HL-60/S4 (cell line): ENCODE data around the gene NAA25.
"Not testable (repeated sequence)": the region's sequence is repeated elsewhere in the genome, so short reads cannot be mapped to it uniquely, and the experiment has no call there.

ENCODE experiments used
- in situ Hi-C: fragments of 300-500 bp; cut with MboI; formaldehyde crosslinking; loops from 2 replicates; pipeline ENCODE4 v1.14.3; 2022; ENCODE audit warnings: low sequenced_read_pairs

The NAA25 gene

DNA sequence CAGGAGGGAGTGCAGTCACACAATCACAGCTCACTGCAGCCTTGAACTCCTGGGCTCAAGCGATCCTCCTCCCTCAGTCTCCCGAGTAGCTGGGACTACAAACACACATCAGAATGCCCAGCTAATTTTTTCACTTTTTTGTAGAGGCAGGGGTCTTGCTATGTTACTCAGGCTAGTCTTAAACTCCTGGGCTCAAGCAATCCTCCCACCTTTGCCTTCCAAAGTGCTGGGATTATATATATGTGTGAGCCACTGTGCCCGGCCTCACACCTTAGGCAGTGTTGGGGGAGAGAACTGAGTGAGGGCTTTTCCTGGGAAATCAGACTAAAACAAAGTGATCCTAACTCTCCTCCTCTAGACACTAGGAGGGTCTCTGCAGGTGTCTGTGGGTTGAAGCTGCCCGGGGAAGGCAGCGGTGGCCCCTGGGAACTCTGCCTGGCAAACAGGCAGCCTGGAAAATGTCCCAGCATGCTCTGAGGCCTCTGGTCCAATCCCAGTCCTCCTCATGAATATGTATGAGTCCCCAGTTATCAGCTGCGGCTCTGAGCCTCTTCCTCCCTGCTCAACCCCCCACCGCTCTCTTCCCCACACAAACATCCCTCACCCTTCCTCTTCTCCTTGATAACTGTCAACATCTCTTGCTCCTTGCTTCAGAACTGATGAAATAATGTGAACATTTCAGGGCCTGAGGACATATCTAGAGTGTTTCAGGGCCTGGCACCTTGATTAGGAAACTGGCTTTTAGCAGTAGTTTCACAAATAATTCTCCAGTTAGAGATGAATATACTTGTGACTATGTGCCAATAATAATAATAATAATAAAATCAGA, 7.9 kb upstream of the NAA25 start:
- in situ Hi-C loops: no loop called here

DNA sequence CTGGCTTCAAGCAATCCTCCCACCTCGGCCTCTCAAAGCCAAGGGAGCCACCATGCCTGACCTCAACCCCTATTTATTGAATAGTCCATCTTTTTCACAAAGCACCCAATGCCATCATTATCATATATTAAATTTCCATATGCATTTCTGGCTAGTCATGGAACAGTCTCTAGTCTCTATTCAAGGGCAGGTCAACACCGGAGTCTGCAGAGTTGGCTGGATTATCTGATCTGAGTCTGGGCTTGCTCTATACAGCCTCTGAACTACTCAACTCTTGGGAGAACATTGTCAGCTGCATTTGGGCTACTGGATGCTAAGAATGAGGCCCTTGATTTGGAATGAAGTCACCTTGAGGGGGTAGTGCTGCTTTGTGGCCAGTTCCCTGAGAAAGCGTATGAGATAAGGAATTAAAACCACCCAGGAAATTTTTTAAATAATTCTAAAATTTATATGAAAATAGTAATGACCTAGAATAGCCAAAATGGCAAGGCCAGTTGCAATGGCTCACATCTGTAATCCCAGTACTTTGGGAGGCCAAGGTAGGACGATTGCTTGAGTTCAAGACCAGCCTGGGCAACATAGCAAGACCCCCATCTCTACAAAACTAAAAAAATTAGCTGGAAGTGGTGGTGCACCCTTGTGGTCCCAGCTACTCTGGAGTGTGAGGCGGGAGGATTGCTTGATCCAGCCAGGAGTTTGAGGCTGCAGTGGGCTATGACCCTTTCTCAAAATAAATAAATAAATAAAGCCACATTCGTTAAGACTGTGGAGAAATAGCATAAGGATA, 6.9 kb upstream of the NAA25 start:
- in situ Hi-C loops: no loop called here

DNA sequence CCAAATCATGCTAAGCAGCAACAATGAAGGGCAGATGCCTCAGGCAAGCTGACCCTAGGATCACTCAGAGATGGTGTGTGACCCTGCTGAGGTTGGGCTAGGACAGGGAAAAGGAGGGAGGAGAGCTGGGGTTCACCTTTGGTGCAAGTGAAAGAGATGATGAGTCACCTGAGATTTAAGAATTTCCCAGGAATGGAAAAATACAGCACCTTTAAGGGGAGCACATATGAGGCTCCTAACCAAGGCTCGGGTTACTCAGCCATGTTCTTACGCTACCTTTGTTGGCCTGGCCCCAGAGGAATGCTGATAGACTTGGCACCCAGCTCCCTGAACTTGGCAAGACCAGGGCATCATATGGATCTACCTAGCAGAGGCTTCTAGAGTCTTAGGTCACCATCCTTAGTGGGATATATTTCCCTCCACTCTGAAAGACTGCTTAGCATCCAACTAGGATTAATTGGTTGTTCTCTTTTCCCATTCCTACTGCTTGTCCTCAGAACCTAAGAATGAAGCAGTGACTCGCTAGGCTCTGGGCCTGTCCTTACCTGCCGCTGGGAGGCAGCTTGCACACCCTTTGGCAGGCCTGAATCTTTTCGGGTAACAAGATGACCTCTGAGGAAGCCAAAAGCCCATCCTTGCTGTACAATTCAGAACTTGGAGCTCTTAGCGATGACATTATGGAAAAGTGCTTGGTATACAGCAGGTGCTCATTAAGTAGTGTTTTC, 4.0 kb upstream of the NAA25 start:
- in situ Hi-C loops: no loop called here

DNA sequence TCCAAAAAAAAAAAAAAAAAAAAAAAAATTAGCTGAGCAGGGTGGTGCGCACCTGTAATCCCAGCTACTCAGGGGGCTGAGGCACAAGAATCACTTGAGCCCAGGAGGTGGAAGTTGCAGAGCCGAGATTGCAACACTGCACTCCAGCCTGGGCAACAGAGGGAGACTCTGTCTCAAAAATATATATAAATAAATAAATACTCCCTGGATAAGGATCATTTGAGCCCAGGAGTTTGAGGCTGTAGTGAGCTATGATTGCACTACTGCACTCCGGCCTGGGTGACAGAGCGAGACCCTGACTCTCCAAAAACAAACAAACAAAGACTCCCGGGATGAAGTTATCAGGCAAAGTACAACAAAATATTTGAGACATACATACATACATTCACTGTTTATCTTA, 3.3 kb upstream of the NAA25 start:
- in situ Hi-C loops: no loop called here

DNA sequence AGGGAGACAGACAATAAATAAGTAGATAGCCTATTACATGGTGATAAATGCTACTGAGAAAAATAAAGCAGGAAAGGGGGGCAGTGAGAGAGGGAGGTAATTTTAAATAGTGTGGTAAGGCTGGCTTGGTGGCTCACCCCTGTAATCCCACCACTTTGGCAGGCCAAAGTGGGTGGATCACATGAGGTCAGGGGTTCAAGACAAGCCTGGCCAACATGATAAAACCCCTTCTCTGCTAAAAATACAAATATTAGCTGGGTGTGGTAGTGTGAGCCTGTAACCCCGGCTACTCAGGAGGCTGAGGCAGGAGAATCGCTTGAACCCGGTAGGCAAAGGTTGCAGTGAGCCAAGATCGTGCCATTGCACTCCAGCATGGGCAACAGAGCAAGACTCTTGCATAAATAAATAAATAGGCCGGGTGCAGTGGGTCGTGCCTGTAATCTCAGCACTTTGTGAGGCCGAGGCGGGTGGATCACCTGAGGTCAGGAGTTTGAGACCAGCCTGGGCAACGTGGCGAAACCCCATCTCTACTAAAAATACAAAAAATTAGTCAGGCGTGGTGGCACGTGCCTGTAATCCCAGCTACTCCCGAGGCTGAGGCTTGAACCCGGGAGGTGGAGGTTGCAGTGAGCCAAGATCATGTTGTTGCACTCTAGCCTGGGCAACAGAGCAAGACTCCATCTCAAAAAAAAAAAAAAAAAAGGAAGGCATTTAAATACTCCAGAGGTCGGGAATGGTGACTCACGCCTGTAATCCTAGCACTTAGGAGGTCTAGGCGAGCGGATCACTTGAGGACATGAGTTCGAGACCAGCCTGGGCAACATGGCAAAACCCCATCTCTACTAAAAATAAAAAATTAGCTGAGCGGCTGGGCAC, 2.4 kb upstream of the NAA25 start:
- in situ Hi-C loops: not testable (repeated sequence)

- in situ Hi-C loops: no loop called here
Measured at GRCh38 chr12:112107306-112108201, 1.0 kb downstream of the NAA25 start.

DNA sequence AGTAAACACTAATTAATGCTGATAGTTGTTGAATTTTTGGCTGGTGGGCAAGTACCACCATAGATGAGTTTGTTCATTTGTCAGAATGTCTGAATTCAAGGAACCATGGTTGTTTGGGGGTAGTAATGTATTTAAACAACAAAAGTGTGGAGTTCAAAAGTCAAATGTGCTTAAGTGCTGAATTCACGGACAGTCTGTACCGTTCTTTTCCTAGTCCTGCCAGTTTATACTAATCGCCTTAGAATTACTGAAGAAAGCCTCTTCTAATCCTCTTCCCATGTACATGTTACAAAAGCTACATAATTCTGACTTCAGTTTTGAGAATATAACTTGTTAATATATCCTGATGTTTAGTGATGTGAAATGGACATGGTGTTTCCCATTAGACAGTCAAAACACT, 2.7 kb downstream of the NAA25 start:
- in situ Hi-C loops: no loop called here

DNA sequence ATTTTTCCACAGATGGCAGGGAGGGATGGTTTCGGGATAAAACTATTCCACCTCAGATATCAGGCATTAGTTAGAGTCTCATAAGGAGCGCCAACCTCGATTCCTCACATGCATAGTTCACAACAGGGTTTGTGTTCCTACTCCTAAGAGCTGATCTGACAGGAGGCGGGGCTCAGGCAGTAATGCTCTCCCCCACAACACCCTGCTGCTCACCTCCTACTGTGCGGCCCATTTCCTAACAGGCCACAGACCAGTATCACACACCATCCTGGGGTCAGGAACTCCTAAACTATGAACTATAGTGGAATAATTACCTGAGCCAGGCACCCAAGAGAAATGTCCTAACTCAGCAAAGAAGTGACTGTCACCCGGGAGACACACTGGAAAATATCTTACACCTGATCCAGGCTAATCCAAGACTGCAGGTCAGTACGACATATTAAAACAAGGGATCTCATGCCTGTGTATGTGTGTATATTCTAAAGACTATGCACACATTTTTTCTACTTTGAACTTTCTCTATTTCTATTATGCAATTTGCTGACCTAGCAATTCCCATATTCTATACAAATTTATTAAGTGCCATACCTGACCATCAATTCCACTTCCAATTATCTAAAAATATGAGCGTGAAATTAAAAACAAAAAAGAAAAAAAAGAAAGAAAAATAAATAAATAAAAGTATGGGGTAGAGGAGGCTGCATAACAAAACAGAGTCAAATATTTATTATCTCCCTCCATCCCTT, 4.7 kb downstream of the NAA25 start:
- in situ Hi-C loops: no loop called here

DNA sequence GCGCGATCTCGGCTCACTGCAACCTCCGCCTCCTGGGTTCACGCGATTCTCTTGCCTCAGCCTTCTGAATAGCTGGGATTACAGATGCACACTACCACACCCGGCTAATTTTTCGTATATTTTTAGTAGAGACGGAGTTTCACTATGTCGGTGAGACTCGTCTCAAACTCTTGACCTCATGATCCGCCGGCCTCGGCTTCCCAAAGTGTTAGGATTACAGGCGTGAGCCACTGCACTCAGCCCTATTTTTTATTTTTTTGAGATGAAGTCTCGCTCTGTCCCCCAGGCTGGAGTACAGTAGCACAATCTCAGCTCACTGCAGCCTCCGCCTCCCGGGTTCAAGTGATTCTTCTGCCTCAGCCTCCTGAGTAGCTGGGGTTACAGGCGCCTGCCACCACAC, 5.8 kb downstream of the NAA25 start:
- in situ Hi-C loops: not testable (repeated sequence)

- in situ Hi-C loops: no loop called here
Measured at GRCh38 chr12:112102127-112102526, 6.5 kb downstream of the NAA25 start.

DNA sequence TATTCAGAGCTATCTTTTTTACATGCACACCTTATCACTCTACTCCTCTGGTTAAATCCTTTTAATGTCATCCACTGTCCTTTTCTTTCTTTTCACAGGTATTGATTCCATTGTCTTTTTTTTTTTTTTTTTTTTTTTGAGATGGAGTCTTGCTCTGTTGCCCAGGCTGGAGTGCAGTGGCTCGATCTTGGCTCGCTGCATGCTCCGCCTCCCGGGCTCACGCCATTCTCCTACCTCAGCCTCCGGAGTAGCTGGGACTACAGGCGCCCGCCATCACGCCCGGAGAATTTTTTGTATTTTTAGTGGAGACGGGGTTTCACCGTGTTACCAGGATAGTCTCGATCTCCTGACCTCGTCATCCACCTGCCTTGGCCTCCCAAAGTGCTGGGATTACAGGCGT, 8.1 kb downstream of the NAA25 start:
- in situ Hi-C loops: not testable (repeated sequence)

- in situ Hi-C loops: no loop called here
Measured at GRCh38 chr12:112097641-112098040, 10.9 kb downstream of the NAA25 start.

DNA sequence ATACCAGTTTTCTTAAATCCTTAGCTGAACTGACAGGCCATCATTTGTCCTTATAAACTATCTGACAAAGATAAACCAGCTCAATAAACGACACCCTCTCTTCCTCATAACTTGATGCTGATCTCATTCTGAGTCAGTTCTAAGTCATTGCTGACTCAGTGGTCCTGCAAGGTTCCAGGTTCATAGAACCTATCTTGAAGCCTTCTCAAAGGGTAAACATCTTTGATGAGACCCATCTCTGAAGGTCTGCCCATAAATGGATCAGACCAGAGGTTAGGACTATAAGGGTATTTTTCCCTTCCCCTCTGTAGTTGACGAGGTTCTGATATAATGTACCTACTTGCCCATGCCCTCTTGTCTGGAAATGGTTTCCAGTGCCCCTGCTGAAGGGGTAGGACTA, 11.9 kb downstream of the NAA25 start:
- in situ Hi-C loops: no loop called here

GRCh38 chr12:112096070-112096469, 12.5 kb downstream of the NAA25 start:
- in situ Hi-C loops: no loop called here

DNA sequence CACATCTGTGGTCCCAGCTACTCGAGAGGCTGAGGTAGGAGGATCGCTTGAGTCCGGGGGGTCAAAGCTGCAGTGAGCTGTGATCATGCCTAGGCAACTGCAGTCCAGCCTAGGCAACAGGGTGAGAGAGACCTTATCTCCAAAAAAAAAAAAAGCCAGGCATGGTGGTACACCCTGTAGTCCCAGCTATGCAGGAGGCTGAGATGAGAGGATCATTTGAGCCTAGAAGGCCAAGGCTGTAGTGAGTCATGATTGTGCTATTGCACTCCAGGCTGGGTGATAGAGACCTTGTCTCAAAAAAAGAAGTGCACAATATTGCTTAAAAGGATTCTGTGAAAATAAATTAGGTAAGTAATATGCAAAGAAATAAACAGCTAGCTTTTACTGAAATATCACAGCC, 17.0 kb downstream of the NAA25 start:
- in situ Hi-C loops: no loop called here

GRCh38 chr12:112087851-112088250, 20.7 kb downstream of the NAA25 start:
- in situ Hi-C loops: no loop called here

DNA sequence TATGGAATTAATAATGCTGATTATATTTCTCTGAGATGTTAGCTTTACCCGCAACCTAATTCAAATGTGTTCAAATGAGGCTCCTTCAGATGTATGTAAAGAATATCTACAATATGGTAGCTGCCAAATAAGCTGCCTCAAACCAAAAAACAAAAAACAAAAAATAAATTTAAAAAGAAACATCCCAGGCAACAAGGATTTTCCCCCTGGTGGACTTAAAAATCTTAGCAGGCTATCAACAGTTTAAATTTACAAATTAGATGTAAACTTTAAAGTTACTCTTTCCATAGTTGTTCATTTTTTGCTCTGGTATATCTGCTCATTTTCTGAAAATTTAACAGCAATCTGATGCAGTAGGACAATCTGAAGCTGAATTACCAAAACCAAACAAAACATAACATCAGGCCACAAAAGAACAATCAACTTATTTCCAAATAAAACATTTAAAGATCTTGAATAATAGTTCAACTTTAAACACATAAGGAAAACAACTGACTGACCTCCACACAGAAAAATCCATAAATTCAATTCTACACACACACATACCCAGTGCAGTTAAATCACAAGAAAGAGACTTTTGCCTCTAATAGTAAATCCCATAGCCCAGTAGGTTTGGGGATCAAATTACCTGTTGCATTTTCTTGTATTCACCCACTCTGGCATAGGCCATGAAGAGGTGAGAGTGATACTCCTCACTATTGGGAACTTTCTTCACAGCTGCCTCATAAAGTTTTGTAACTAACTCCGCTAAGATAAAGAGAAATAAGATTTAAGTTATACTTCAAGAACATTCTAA, 21.3 kb downstream of the NAA25 start:
- in situ Hi-C loops: no loop called here

DNA sequence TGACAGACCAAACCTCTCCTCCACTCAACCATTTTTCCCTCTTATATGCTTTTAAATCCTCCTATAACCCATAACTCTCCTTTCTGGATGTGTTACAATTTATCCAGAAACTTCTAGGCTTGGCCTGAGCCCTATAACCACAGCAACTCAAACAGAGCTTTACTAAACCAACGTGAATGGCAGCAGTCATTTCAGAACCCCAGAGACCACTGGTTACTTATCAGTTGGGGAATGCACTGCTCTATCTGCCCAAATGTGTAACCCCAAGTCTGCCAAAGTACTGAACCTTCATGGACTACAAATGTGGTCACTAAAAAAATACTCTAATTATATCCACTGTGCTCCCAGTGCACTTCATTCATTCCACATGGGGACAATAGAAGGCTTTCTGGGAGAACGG, 42.0 kb downstream of the NAA25 start:
- in situ Hi-C loops: no loop called here
